Measurements from ENCODE around the gene TMPRSS4.

DNA sequence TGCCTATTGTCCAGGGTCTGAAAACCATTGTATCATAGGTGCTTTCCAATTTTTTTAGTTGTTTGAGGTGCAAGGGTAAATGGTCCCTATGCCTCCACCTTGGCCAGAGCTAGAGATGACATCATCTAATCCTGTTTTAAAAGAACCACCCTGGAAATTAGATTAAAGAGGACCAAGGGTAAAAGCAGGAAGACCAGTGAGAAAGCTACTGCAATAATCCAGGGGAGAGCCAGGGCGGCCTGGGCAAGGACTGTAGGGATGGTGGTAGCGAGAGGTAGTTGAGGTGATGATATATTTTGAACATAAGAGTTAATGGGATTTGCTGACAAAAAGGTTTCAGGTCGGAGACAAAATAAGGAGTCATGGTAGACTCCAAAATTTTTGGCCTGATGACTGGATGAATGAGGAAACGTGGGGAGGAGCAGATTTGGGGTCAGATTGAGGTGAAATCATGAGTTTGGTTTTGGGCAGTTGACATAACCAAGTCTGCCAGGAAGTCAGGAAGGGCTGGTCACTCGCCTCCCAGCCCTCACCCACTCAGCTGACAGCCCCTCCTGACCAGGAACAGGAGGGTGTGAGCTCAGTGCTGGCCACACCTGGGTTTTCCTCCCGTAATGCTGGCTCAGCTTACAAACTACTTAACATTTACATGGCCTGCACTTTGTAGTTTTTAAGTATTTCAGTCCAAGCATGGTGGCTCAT, 52.7 kb downstream of the TMPRSS4 start:
- TF ChIP-seq, protein P1, sequence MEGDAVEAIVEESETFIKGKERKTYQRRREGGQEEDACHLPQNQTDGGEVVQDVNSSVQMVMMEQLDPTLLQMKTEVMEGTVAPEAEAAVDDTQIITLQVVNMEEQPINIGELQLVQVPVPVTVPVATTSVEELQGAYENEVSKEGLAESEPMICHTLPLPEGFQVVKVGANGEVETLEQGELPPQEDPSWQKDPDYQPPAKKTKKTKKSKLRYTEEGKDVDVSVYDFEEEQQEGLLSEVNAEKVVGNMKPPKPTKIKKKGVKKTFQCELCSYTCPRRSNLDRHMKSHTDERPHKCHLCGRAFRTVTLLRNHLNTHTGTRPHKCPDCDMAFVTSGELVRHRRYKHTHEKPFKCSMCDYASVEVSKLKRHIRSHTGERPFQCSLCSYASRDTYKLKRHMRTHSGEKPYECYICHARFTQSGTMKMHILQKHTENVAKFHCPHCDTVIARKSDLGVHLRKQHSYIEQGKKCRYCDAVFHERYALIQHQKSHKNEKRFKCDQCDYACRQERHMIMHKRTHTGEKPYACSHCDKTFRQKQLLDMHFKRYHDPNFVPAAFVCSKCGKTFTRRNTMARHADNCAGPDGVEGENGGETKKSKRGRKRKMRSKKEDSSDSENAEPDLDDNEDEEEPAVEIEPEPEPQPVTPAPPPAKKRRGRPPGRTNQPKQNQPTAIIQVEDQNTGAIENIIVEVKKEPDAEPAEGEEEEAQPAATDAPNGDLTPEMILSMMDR (conservative IDR thresholded peaks at IDR 0.05; ENCODE audit: low read depth, low read length), result no peak
- TF ChIP-seq EZH2 (IDR thresholded peaks at IDR 0.05; ENCODE audit: low read length, unreplicated experiment), result no peak
- no peak for TF ChIP-seq EZH2phosphoT487 (IDR thresholded peaks at IDR 0.05; ENCODE audit: borderline replicate concordance, low read length)

Data from PC-3 (cell line).